Motor neuron (in vitro differentiated cells): ENCODE results near the gene POLN. TPM values are rescaled to one million over a fixed set of nuclear protein-coding genes. Genes with fewer than 3 reads are reported as not detected.

ENCODE experiments used
- ATAC-seq, 8 experiments: fragments of 200-7000 bp; cut with Tn5 transposase; replicated peaks in 6 of 8; 2 replicates each; pipeline ENCODE4 v1.8.0; 2021; ENCODE audit warnings: mild to moderate bottlenecking in 8 of 8, moderate library complexity in 8 of 8
- H3K27ac ChIP-seq, 2 donors: fragments of 250-450 bp; sonication (Bioruptor Pico); 2 replicates each; pipeline ENCODE4 v1.9.0; 2021; ENCODE audit warnings: antibody characterized with exemption in 2 of 2, mild to moderate bottlenecking in 2 of 2, moderate library complexity in 1 of 2
- H3K4me1 ChIP-seq, 2 donors: fragments of 250-450 bp; sonication (Bioruptor Pico); replicated peaks in 1 of 2; 2 replicates each; pipeline ENCODE4 v1.6.1; 2021; ENCODE audit warnings: antibody characterized with exemption in 2 of 2, mild to moderate bottlenecking in 2 of 2, moderate library complexity in 1 of 2
- H3K4me3 ChIP-seq, 5 donors: fragments of 250-450 bp; sonication (Bioruptor Pico); 2 replicates each; pipeline ENCODE4 v1.9.0; 2021; ENCODE audit warnings: antibody characterized with exemption in 5 of 5, mild to moderate bottlenecking in 5 of 5, moderate library complexity in 4 of 5
- WGBS, 10 experiments: fragments of 450-650 bp; shearing (Covaris generic); methylation state at CpG; one replicate each; pipeline ENCODE4 v1.0.0; 2022; 5-methylcytosine and 5-hydroxymethylcytosine counted together
- in situ Hi-C, 9 experiments: fragments of 400-800 bp; cut with MboI; loops; one replicate each; pipeline ENCODE4 v1.15.0; 2021; ENCODE audit warnings: low sequenced_read_pairs in 9 of 9, low pct_unique_long_range_greater_than_20kb in 2 of 9; ENCODE audit not compliant: unreplicated experiment in 9 of 9
- total RNA-seq, 8 experiments: library from RNA; unstranded; fragments of 300-600 nt; gene quantifications; 2 replicates each; pipeline versions ENCODE4 v1.2.3 to v1.2.4, GENCODE V29; 2022

Gene POLN
- total RNA-seq, 8 experiments from 2014 or later = 0.81 to 5.3 (median 2.7) TPM

- Histone ChIP-seq H3K27ac (no peak overlapping the region), H3K4me1 (no peaks in the 10 kb centered on the region), H3K4me3 (no peak overlapping the region)
- ATAC-seq = no peak
- in situ Hi-C loops = no loop called here
- WGBS, 10 experiments = 40 to 100% (median 80%) methylated on average over 1 to 3 of the region's 9 CpGs; no CpG with 5 or more reads in 5 of the 10 experiments
Observed at GRCh38 chr4:2104556-2105345, 137.2 kb downstream of the POLN start.

- 50 to 100% (median 83%) methylated on average over 1 to 2 of the region's 2 CpGs; no CpG with 5 or more reads in 2 of the 10 experiments for WGBS, 10 experiments
- ATAC-seq = no peak
- no peak overlapping the region for H3K27ac ChIP-seq
- no peak overlapping the region for H3K4me3 ChIP-seq
- in situ Hi-C loops = no loop called here
- H3K4me1 ChIP-seq = no peaks in the 10 kb centered on the region
Observed at GRCh38 chr4:2103843-2104547, 137.9 kb downstream of the POLN start.

- in situ Hi-C loops = no loop called here
- no peaks in the 10 kb centered on the region for H3K4me1 ChIP-seq
- no peak overlapping the region for H3K27ac ChIP-seq
- 66 to 84% (median 73%) methylated on average over 2 to 5 of the region's 5 CpGs for WGBS, 10 experiments
- H3K4me3 ChIP-seq = no peak overlapping the region
- no peak for ATAC-seq
Observed at GRCh38 chr4:2103127-2103842, 138.6 kb downstream of the POLN start.

- no peak for ATAC-seq
- in situ Hi-C loops = no loop called here
- 20 to 83% (median 57%) methylated on average over 1 to 2 of the region's 4 CpGs; no CpG with 5 or more reads in 3 of the 10 experiments for WGBS, 10 experiments
- Histone ChIP-seq H3K27ac (no peak overlapping the region), H3K4me1 (no peaks in the 10 kb centered on the region), H3K4me3 (no peak overlapping the region)
Observed at GRCh38 chr4:2102045-2102883, 139.7 kb downstream of the POLN start.

- Histone ChIP-seq H3K27ac (no peak overlapping the region), H3K4me3 (no peak overlapping the region), H3K4me1 (no peaks in the 10 kb centered on the region)
- 65 to 97% (median 82%) methylated on average over 3 to 7 of the region's 7 CpGs; no CpG with 5 or more reads in 2 of the 10 experiments for WGBS, 10 experiments
- in situ Hi-C loops = no loop called here
- ATAC-seq = no peak
Observed at GRCh38 chr4:2101346-2102044, 140.4 kb downstream of the POLN start.

- H3K4me3 ChIP-seq = no peak overlapping the region
- in situ Hi-C loops = no loop called here
Observed at GRCh38 chr4:2096073-2096609, 145.8 kb downstream of the POLN start.

GRCh38 chr4:2095236-2096072 lies 146.5 kb downstream of the POLN start:
- in situ Hi-C loops = no loop called here
- WGBS, 10 experiments = 60 to 100% (median 87%) methylated on average over 1 to 11 of the region's 16 CpGs; no CpG with 5 or more reads in 4 of the 10 experiments
- ATAC-seq = no peak
- H3K4me3 ChIP-seq = no peak overlapping the region
- H3K27ac ChIP-seq = no peak overlapping the region
- peaks cover 12 to 15% of the 10 kb centered on the region in 2 donors for H3K4me1 ChIP-seq

More at GRCh38 chr4:2096073-2096609, 145.8 kb downstream of the POLN start:
- H3K4me1 ChIP-seq = peaks cover 12 to 15% of the 10 kb centered on the region in 2 donors
- ATAC-seq = no peak
- whole genome bisulfite sequencing, 10 experiments = 60 to 88% (median 78%) methylated on average over 1 to 5 of the region's 7 CpGs; no CpG with 5 or more reads in 6 of the 10 experiments
- no peak overlapping the region for H3K27ac ChIP-seq

- 53 to 90% (median 90%) methylated on average over 2 to 3 of the region's 4 CpGs; no CpG with 5 or more reads in 6 of the 10 experiments for WGBS, 10 experiments
- in situ Hi-C loops = no loop called here
- no peak overlapping the region for H3K4me3 ChIP-seq
- H3K4me1 ChIP-seq = peaks cover 12 to 15% of the 10 kb centered on the region in 2 donors
- peak in 1 of 8 experiments; percentile 55 for ATAC-seq
- H3K27ac ChIP-seq = no peak overlapping the region
Observed at GRCh38 chr4:2094545-2094944, 147.4 kb downstream of the POLN start.

GRCh38 chr4:2093265-2093664 lies 148.7 kb downstream of the POLN start:
- WGBS, 10 experiments = 33 to 100% (median 90%) methylated on average over 1 of the region's 6 CpGs; no CpG with 5 or more reads in 4 of the 10 experiments
- no peak for ATAC-seq
- in situ Hi-C loops = no loop called here

GRCh38 chr4:2092669-2093053 lies 149.3 kb downstream of the POLN start:
- 32 to 74% (median 53%) methylated on average over 2 to 5 of the region's 6 CpGs; no CpG with 5 or more reads in 3 of the 10 experiments for WGBS, 10 experiments
- ATAC-seq = peak in 6 of 8 experiments; percentile 52 to 83 (median 71)
- no peak overlapping the region for H3K4me3 ChIP-seq
- in situ Hi-C loops = no loop called here
- peaks cover 12 to 21% of the 10 kb centered on the region in 2 donors for H3K4me1 ChIP-seq
- H3K27ac ChIP-seq = peak overlapping the region in 1 of 2 donors; percentile 49

More at GRCh38 chr4:2093265-2093664, 148.7 kb downstream of the POLN start:
- Histone ChIP-seq H3K27ac (no peak overlapping the region), H3K4me1 (peaks cover 12 to 21% of the 10 kb centered on the region in 2 donors), H3K4me3 (no peak overlapping the region)
